Measurements from ENCODE around the gene TAF11L10.
"Not testable (repeated sequence)": the region's sequence is repeated elsewhere in the genome, so short reads cannot be mapped to it uniquely, and the experiment has no call there.

Gene TAF11L10

DNA sequence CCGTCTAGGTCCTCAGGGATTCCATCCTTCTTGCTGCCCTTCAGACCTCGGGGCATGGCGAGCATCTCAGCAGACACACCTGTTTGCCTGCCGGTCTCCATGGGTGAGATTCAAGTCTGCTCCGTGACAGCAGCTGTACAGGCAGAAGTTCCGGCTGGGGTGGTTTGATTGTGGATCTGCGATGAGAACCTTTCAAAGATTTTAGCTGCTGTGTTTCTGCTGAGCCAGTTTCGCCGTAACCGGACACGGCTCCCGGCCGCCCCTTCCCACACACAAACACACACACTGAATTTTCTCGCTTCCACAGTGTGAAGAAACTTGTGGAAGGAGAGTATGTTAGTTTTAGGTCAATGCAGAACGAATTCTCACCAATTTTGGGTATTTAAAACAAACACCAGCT, at the start of gene TAF11L10:
Gene TAF11L10 (minus strand): TSS at position 101 of the 400 bp plus-strand sequence.
- not testable (repeated sequence) for DNase-seq (ENCODE audit: low read depth in 2 of 3, low spot score in 1 of 3)

- no peak for DNase-seq (ENCODE audit: low read depth in 2 of 3, low spot score in 1 of 3)
Observed at GRCh38 chr5:17634160-17634559, 36.5 kb upstream of the TAF11L10 start, which contains the start of gene TAF11L14. TAF11L14 (plus strand) TSS chr5:17634460.

- DNase-seq (ENCODE audit: low read depth in 2 of 3, low spot score in 1 of 3): not testable (repeated sequence)
Observed at GRCh38 chr5:17631788-17632187, 34.2 kb upstream of the TAF11L10 start, which contains the start of gene TAF11L13. TAF11L13 (plus strand) TSS chr5:17632088.

DNA sequence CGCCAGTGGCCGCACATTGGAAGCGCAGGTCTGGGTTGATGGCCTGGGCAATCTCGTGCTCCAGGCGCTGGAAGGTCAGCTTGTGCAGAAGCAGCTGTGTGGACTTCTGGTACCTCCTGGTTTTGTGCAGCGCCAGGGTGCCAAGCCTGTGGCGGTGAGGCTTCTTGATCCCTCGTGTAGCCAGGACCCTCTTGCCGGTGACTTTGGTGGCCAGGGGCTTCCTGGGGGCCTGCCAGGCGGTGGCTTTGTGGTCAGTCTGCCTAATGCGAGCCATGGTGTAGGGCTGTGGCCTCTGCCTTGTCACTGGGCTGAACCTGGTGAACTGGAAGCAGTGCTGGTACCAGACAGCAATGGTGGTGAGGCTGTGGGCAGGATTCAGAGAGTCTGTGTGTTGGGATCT, 28.1 kb upstream of the TAF11L10 start:
- DNase-seq (ENCODE audit: low read depth in 2 of 3, low spot score in 1 of 3): no peak

DNA sequence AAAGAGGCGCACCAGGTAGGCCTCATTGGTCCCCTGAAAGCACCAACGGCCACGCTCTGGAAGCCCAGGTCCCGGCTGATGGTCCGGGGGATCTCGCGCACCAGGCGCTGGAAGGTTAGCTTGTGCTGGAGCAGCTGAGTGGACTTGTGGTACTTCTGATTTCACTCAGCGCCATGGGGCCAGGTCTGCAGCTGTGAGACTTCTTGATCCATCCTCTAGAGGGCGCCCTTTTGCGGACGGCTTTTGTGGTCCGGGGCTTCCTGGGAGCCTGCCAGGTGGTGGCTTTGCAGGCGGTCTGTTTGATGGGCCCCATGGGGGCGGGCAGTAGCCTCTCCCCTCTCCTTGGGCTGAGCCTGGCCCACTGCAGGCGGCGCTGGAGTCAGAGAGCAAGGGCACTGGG, 23.0 kb upstream of the TAF11L10 start:
- DNase-seq (ENCODE audit: low read depth in 2 of 3, low spot score in 1 of 3): no peak

- no peak for DNase-seq (ENCODE audit: low read depth in 2 of 3, low spot score in 1 of 3)
Observed at GRCh38 chr5:17619354-17619753, 21.7 kb upstream of the TAF11L10 start.

- DNase-seq (ENCODE audit: low read depth in 2 of 3, low spot score in 1 of 3): no peak
Observed at GRCh38 chr5:17614872-17615605, 17.4 kb upstream of the TAF11L10 start.

- not testable (repeated sequence) for DNase-seq (ENCODE audit: low read depth in 2 of 3, low spot score in 1 of 3)
Observed at GRCh38 chr5:17610092-17610491, 12.5 kb upstream of the TAF11L10 start, which contains the start of gene TAF11L12. TAF11L12 (plus strand) TSS chr5:17610392.

DNA sequence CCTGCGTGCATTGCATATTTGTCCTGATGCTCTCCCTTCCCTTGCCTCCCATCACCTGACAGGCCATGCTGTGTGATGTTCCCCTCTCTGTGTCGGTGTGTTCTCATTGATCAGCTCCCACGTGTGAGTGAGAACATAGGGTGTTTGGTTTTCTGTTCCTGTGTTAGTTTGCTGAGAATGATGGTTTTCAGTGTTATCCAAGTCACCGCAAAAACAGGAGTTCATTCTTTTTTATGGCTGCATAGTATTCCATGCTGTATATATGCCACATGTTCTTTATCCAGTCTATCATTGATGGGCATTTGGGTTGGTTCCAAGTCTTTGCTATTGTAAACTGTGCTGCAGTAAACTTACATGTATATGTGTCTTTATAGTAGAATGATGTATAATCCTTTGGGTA, 9.8 kb upstream of the TAF11L10 start:
- DNase-seq (ENCODE audit: low read depth in 2 of 3, low spot score in 1 of 3): not testable (repeated sequence)

- no peak for DNase-seq (ENCODE audit: low read depth in 2 of 3, low spot score in 1 of 3)
Observed at GRCh38 chr5:17604951-17605350, 7.3 kb upstream of the TAF11L10 start.

- not testable (repeated sequence) for DNase-seq (ENCODE audit: low read depth in 2 of 3, low spot score in 1 of 3)
Observed at GRCh38 chr5:17603880-17604279, 6.3 kb upstream of the TAF11L10 start, which contains the start of gene TAF11L11. TAF11L11 (plus strand) TSS chr5:17604183.

- not testable (repeated sequence) for DNase-seq (ENCODE audit: low read depth in 2 of 3, low spot score in 1 of 3)
Observed at GRCh38 chr5:17594255-17594654, 3.4 kb downstream of the TAF11L10 start, which contains the start of gene TAF11L9. TAF11L9 (minus strand) TSS chr5:17594394.

DNA sequence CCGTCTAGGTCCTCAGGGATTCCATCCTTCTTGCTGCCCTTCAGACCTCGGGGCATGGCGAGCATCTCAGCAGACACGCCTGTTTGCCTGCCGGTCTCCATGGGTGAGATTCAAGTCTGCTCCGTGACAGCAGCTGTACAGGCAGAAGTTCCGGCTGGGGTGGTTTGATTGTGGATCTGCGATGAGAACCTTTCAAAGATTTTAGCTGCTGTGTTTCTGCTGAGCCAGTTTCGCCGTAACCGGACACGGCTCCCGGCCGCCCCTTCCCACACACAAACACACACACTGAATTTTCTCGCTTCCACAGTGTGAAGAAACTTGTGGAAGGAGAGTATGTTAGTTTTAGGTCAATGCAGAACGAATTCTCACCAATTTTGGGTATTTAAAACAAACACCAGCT, 6.8 kb downstream of the TAF11L10 start, which contains the start of gene TAF11L8:
Gene TAF11L8 (minus strand): TSS at position 101 of the 400 bp plus-strand sequence.
- not testable (repeated sequence) for DNase-seq (ENCODE audit: low read depth in 2 of 3, low spot score in 1 of 3)

DNA sequence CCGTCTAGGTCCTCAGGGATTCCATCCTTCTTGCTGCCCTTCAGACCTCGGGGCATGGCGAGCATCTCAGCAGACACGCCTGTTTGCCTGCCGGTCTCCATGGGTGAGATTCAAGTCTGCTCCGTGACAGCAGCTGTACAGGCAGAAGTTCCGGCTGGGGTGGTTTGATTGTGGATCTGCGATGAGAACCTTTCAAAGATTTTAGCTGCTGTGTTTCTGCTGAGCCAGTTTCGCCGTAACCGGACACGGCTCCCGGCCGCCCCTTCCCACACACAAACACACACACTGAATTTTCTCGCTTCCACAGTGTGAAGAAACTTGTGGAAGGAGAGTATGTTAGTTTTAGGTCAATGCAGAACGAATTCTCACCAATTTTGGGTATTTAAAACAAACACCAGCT, 12.0 kb downstream of the TAF11L10 start, which contains the start of gene TAF11L7:
Gene TAF11L7 (minus strand): TSS at position 101 of the 400 bp plus-strand sequence.
- DNase-seq (ENCODE audit: low read depth in 2 of 3, low spot score in 1 of 3): not testable (repeated sequence)
